GM21447 (cell line): Measurements from ENCODE around the gene CPE.
"Not testable (repeated sequence)": the region's sequence is repeated elsewhere in the genome, so short reads cannot be mapped to it uniquely, and the experiment has no call there.

Experiments
- ATAC-seq: cut with Tn5 transposase; IDR thresholded peaks from one replicate; pipeline ENCODE4 v1.9.1; 2021; ENCODE audit not compliant: unreplicated experiment

The CPE gene

DNA sequence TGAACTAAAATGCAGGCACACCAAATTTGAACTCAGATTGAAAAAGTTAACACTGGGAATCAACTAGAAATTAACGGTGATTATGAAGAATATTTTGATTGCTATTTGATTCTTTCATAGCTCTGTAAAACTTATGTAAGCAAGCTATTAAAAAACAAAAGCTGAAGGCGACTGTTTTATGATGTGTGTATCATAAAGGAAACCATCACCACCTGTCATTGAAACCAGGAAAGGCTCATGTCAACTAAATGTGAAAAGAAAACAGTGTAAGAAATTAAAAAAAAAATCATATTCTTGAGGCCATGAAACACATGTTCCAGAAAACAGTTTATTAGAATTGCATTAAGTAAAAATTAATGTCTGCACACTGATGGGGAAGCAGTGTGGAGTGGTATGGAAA lies 24.2 kb downstream of the CPE start:
- no peak for ATAC-seq

DNA sequence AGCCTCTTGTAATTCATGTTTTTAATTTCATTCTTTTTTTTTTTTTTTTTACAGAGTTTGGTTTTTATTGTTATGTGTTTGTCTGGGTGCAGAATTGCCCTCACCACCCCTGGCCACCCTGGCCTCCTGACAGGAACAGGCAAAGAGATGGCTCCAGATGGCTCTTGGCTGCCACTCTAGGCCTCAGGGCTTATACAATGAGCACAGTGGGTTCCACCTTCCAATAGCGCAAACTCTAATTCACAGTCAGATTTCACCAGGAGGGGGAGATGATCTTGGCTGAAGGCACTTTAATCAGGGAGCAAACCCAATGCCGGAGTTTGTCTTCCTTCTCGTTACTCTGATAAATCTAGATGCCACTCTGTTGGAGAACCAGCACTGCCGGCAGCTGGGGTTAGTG lies 24.8 kb downstream of the CPE start:
- no peak for ATAC-seq

DNA sequence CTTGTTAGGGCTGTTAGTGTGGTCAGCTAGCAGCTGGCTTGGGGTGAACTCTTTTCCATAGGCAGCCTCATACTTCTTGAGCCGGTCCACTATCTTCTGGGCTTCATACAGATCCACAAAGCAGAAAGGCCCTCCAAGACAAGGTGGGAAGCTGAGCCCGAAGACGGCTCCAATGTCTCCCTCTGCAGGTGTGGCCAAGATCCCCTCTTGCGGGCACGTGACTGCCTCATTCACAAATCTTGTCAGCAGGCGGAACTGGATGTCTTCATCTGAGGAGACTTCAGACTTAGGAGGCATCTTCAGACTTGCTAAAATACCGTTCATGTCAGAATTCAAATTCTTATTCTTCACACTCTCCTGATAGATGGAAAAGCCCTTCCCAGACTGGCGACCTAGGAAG lies 25.3 kb downstream of the CPE start:
- no peak for ATAC-seq

DNA sequence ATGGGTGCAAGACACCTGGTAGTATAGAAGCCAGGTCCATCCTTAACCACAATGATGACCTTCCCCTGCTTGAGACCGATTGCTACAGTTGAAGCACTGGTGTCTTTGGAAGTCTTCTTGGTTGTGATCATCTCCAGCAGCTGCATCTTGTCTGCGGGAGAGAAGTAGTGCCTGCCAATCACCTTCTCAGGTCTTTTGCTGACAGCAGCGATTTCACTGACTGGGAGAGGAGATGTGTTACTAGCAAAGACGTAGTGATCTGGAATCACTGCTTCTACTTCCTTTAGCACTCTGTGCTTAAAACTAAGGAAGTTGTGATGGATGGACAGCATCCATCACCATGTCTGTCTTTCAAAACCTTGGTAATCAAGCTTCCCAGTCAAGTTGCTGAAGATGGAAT lies 25.9 kb downstream of the CPE start:
- no peak for ATAC-seq

DNA sequence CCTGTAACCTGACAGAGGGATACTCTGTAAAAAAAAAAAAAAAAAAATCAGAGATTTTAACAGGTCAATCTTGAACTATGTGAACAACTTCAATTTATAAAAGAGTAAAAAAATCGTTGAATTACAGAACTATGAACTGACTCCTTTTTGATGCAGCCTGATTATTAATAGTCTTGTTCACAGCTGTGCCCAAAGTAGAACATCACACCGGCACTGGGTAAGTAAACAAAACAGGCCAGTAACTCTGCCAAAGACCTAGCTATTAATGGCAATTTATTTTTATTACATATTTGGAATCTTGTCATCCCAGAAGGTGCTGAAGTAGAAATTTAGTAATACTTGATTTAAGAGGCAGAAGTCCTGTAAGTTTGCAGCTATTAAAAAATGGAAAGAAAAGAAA lies 31.4 kb downstream of the CPE start:
- ATAC-seq, result no peak

DNA sequence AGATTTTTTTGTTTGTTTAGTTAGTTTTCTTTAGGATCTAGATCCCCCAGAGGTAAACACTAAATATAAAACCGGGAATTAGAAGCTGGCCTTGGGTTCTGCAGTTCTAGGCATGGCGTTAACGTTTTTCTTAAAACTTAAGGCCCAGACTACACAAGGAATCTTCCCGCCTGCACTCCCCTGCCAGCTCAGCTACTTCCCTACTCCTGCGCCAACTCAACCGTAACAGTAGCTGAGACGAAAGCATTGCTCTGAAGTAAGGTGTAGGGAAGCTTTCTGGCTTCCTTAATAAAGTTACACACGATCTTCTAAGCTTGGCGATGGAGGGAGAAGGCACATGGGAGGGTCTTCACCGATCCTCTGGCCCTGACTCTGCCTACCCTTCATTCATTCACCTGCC lies 37.1 kb downstream of the CPE start:
- ATAC-seq, result no peak

DNA sequence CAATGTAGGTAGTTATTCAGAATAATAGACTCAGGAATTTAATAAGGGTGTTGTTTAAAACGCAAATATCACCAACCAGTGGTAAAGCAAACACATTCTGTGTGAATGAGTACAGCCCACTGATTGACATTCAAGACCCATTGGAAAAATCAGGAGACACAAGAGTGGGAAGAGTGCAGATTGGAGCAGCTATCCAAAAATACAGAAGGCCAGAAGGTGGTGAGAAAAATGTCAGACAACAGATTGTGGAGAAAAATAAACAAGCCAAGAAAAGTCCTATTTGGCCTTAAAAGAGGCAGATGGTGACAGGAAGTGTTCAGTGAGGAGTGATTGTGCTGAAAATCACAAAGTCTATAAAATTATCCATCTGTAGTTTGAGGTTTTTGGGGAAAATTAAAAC lies 39.3 kb downstream of the CPE start:
- no peak for ATAC-seq

DNA sequence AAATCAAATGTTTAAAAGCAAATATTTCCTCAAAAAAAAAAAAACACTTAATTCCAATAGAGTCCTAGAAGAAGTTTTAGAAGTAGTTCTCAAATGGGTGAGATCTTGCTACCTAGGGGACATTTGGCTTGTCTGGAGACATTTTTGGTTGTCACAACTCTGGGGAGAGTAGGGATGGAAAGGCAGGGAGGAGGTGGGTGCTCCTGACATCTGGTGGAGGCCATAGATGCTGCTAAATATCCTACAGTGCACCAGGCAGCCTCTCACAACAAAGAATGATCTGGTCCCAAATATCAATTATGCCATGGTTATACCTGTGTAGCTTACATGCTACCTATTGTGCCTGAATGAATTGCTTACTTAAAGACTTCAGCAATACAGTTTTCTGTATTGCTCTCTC lies 46.8 kb downstream of the CPE start:
- ATAC-seq, result no peak

DNA sequence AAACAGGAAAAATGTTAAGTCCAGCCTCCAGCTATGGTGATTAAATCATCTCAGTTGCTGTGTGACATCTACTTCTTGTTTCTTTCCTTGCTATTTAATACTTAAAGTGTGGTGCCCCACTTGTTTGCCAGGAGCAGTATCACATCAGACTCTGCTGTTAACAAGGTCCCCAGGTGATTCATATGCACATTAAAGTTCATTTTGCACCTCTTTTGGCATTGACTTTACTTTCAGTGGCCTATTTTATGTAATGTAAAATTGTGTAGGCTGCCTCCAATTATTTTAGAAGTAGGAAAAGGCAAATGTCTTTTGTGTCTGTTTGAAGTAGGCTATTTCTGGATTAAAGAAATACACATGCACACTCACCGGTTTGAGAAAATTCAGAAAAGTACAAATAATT lies 47.5 kb downstream of the CPE start:
- ATAC-seq, result no peak

DNA sequence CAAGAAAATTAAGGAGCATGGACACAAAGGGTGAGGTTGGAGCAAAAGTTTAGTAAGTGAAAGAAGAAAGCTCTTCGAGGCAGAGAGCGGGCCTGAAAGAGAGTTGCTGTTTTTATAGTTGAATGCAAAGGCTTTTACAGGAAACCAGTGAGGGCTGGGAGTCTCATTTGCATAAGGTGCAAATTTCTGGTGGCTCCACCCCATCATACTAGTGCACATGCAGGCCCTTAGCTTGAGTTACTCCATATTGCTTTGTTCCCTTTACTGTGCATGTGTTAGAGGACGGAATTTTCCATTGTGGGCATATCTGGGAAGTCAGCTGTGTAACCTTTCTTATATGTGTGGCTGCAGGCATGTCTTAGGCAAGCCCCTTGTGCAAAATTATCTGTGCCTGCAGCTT lies 48.0 kb downstream of the CPE start:
- ATAC-seq, result no peak

DNA sequence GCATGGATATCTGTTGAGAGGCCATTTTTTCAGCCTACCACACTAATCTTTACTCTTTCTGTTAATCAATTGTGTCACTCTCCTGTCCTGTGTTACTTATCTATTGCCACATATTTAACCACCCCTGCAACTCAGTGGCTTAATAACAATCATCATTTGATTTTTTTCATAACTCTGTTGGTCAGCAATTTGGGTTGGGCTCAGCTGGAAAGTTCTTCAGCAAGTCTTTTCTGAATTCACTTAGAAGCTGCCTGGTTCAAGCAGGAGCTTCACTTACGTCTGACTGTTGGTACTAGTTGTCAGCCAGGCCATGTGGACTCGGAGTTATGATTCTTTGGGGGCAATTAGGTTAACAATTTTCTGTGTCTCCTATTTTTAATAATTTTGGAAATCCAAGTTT lies 50.1 kb downstream of the CPE start:
- no peak for ATAC-seq

DNA sequence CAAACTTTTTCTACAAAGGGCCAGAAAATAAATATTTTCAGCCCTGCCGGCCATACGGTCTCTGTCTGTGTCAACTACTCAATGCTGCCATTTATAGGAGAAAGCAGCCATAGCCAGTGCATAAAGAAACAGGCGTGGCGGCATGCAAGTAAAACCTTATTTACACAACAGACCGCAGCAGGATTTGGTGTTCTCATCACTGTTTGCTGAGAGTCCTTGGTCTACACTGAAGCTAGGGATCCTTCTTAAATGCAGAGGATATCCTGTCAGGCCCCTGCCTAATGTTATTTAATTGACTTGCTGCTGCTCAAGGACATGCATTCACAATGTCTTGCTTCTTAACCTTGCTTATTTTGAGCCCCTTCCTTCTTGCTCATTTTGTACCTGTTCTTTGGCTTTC lies 54.7 kb downstream of the CPE start:
- no peak for ATAC-seq

DNA sequence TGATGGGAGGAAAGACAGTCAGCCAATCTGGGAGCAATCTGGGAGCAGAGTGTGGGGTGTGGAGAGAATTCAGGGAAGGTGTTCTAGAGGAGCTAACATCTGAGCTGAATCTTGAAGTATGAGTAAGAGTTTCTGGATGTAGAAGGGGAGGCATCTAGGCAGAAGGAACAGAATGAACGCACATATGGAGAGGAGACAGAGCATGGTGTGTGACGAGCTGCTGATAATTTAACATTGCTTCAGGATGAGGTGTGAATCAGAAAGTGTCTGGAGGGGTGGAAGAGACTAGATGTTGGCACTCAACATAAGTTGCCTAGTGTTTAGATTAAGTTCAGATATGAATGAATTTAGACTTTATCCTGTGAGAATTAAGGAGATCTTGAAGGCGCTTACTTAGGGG lies 58.9 kb downstream of the CPE start:
- no peak for ATAC-seq

DNA sequence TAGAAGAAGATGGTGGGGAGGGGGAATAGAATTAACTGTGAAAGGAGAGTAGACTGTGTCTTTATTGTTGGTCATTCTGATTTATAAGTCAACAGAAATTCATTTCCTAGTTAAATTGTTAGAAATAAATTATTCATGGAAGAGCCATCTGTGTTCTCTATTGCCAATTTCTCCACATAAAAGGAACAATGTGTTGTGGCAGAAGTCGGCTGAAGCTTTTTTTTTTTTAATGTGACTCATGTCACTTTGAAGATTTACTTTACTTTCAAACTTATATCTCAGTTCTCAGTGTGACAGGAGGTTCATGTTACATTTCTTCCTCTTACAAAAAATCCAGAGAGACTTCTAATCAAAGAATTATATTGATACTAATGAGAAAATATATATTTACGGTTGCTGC lies 60.5 kb downstream of the CPE start:
- no peak for ATAC-seq

DNA sequence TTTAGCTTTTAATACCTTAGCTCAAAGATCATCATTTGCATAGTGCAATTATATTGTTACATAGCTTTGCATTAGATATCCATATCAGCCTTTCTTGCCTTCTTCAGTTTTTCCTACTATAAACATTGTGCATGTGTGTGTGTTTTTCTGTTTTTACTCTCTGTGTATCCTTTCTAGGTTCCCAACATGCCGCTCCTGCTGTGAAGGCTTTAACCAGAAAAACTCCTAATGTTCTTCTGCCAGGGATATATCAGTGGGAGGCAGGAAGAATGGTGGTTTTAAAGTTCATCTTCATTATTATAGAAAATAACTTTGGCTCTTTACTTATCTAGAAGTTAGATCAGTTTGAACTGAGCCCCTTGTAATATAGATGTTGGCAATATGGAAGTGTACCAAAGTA lies 61.2 kb downstream of the CPE start:
- no peak for ATAC-seq

DNA sequence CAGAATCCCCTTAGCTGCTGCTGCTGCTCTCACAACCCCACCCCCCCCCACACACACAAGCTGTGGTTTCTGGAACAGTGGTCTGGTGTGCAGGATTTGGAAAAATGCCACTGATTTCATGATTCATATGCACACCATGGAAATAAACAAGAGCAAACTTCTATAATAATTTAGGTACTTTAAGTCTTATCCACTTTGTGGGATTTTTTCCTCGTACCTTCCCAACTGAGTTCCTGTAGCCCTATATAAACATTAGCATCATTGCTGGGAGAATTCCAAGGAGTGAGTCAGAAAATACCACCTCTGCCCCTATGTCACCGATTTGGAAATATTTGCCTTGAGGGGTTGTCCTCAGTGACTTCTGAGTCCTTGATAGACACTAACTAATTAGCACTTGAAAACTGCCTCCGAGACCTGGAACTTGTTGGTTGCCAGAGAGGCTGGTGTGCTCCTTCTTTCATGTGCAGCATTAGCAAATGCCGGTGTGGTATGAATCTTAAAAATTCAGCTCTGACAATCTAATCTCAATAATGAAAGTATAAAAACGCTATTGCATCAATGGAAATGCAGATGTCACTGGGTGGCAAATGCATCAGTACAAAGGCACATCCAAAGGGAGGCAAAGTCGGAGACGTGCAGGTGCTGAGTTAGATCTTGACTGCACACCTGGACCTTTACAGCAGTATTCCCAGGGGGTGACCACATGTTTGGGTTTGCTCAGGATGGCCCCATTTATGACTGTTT lies 61.8 kb downstream of the CPE start:
- no peak for ATAC-seq

DNA sequence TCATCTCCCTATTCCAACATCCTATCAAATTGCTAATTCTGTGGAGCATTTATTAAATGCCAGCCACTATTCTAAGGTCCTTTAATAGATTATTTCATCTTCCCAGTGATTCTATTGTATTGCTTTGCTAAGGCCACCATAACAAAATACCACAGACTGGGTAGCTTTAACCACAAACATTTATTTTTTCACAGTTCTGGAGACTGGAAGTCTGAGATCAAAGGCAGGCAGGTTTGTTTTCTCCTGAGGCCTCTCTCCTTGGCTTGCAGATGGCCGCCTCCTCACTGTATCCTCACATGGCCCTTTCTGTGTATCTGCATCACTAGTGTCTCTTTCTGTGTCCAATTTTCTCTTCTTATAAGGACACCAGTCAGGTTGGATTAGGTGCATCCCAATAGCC lies 64.5 kb downstream of the CPE start:
- ATAC-seq, result no peak

DNA sequence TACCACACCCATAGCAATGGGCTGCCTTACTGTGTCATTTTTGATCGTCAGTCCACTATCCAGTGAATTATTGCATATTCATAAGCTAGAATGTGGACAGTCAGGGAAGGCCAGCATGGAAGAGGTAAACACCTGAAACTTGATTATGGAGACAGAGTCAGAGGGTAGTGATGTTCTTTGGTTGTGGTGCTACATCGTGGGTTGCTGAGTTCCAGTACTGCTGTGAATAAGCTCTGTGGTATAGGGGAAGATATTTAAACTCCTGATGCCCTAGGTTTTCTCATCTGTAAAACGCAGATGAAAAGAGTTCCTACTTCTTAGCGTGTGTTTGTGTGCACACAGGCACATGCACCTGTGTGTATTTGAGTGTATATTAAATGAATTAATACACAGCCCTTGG lies 69.9 kb downstream of the CPE start:
- no peak for ATAC-seq

DNA sequence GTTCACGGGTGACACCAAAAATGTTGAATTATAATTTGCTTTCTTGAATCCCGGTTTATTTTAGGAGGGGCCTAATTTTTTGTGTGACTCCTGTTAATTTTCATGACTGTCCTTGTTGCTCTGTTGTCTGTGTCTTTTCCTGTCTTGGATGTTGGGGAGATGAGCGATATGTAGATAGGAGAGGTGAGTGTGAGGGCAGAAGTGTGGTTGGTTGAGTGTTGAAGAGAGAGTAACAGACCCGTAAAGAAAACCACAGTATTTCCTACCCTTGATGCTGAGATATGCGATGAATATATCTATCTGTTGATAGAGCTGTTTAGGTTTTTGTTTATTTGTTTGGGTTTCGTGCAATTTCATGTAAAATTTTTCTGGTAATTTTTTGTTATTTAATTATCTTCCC lies 70.5 kb downstream of the CPE start:
- no peak for ATAC-seq

DNA sequence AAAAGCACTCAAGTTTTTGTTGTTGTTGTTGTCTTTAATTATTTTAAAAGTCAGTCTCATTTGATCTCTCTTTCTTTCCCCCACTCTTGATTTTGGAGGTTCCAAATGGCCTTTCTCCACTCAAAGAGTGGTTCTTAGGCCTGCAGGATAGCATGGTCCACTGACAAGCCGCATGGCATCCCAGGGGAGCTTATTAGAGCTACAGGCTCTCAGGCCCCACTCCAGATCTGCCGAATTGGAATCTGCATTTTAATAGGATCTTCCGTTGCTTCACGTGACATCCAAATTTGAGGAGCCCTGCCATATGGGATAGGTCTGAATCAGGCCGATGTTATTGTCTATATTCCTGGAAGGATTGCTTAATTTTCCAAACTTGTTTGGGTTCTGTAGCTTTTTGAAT lies 72.1 kb downstream of the CPE start:
- ATAC-seq, result no peak

DNA sequence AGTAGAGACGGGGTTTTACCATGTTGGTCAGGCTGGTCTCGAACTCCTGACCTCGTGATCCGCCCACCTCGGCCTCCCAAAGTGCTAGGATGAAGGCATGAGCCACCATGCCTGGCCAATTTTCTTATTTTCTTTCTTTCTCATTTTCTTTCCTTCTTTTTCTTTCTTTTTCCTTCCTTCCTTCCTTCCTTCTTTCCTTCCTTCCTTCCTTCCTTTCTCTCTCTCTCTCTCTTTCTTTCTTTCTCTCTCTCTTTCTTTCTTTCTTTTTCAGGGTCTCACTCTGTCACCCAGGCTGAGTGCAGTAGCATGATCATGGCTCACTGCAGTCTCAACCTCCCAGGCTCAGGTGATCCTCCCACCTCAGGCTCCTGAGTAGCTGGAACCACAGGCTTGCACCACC lies 74.3 kb downstream of the CPE start:
- not testable (repeated sequence) for ATAC-seq

DNA sequence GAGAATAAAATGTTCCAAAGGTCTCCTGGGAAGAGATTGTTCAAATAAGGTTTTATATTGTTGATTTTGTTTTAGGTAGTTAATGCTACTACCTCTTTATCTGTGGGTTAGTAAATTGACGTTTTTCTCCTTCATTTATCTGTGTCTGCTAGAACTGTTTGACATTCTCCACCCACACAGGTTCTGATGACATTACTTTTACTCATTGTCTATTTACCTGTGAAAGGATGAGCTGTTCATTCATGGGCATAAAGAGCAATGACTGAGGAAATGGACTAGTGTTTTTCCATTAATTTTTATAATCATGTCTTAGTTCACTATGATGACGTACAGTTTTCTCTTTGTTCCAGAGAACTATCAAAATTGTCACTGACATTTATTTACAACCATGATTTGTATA lies 75.6 kb downstream of the CPE start:
- no peak for ATAC-seq

DNA sequence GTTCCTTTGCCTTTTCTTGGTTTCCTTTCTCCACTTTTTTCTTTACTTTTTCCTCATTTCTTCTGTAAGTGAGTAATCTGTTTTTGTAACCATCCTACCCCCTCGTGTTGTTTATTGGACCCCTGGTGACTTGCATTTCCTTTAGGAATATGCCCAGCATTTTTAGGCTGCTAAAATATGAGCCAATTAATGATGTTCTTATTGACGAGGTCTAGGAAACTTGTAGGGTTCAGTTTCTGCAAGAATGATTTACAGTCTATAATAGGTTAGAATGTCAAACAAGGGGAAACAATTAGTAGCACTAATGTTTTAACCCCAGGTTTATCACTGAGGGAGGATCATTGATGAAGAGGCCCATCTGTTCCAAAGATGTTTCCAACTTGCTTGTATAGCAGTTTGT lies 79.0 kb downstream of the CPE start:
- ATAC-seq, result no peak

DNA sequence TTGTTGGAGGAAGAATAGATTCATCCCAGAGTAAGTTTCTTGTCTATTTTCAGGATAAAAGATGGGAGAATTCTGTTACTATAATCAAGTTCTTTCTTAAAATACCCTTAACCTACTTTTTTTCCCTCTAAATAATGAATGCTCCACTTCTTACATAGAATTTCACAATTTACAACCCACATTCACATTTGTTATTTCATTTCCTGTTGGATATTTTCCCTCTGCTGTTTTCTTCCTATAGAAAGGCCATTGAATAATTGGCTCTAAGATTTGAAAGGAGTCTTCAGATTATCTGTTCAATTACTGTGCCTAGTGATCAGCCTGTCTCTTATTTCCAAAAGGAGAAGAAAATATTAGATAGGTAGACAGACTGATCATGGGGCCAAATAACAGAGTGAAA lies 79.7 kb downstream of the CPE start:
- no peak for ATAC-seq
